Spinal cord (tissue), 10 donors: ENCODE measurements around the gene LRP5. TPM values are rescaled to one million over a fixed set of nuclear protein-coding genes. Genes with fewer than 3 reads are reported as not detected.

ENCODE experiments used
- DNase-seq, 6 donors: peaks; one replicate each; pipeline versions ENCODE4 v3.0.0 to v3.0.0-alpha.2; 2013 to 2015; ENCODE audit warnings: low spot score in 6 of 6, low read depth in 4 of 6
- H3K27ac ChIP-seq: one replicate; pipeline ENCODE4 v1.5.1; 2013; ENCODE audit warnings: low read depth, low read length, control low read depth
- H3K27me3 ChIP-seq: one replicate; pipeline ENCODE4 v1.6.1; 2013; ENCODE audit warnings: low read length; ENCODE audit not compliant: control insufficient read depth, insufficient read depth
- H3K36me3 ChIP-seq: one replicate; pipeline ENCODE4 v1.6.1; 2013; ENCODE audit warnings: low read length; ENCODE audit not compliant: control insufficient read depth, insufficient read depth
- H3K4me1 ChIP-seq: one replicate; pipeline ENCODE4 v1.6.1; 2013; ENCODE audit warnings: low read length; ENCODE audit not compliant: control insufficient read depth, insufficient read depth
- H3K4me3 ChIP-seq: one replicate; pipeline ENCODE4 v1.5.1; 2013; ENCODE audit warnings: low read depth, low read length, control low read depth
- H3K9me3 ChIP-seq: one replicate; pipeline ENCODE4 v1.6.1; 2013; ENCODE audit warnings: low read length; ENCODE audit not compliant: control insufficient read depth, insufficient read depth
- WGBS: methylation state at CpG from one replicate; pipeline ENCODE4 v1.1.5; 2013; ENCODE audit warnings: missing lambda C conversion rate; ENCODE audit not compliant: insufficient coverage; 5-methylcytosine and 5-hydroxymethylcytosine counted together
- polyA plus RNA-seq, 2 donors: library from polyadenylated mRNA; unstranded; fragments of 120-200 nt; gene quantifications; one replicate each; pipeline ENCODE4 v1.2.1, GENCODE V29; 2013; ENCODE audit not compliant: insufficient read length in 2 of 2
- total RNA-seq, 2 donors: library from RNA; depleted of rRNA in 1 of 2; stranded (reverse); fragments of 120-200 nt in 1 of 2; fragments of >200 nt in 1 of 2; gene quantifications; one replicate each; pipeline versions ENCODE4 v1.2.3 to v1.2.4, GENCODE V29; 2013 to 2014
- donor health status: healthy.

The LRP5 gene
- total and polyA plus RNA-seq, 4 donors: 12.8 to 32.4 (median 25.7) TPM

GRCh38 chr11:68317147-68317785 is 4.9 kb downstream of the LRP5 start:
- Histone ChIP-seq H3K4me1 (peaks cover 39% of the 10 kb centered on the region), H3K27ac (no peak overlapping the region), H3K9me3 (no peaks in the 10 kb centered on the region), H3K4me3 (no peak overlapping the region), H3K36me3 (peaks cover 6% of the 10 kb centered on the region), H3K27me3 (no peaks in the 10 kb centered on the region)
- DNase-seq: no peak
- WGBS: 77% methylated on average over 15 of the region's 15 CpGs

GRCh38 chr11:68321293-68322051 is 9.1 kb downstream of the LRP5 start:
- H3K4me3 ChIP-seq: no peak overlapping the region
- H3K27ac ChIP-seq: no peak overlapping the region
- H3K9me3 ChIP-seq: no peaks in the 10 kb centered on the region
- H3K36me3 ChIP-seq: peaks cover 22% of the 10 kb centered on the region
- 81% methylated on average over 11 of the region's 16 CpGs for WGBS
- DNase-seq: no peak
- H3K4me1 ChIP-seq: peaks cover 35% of the 10 kb centered on the region
- no peaks in the 10 kb centered on the region for H3K27me3 ChIP-seq

- 87% methylated on average over 7 of the region's 9 CpGs for WGBS
- no peak for DNase-seq
- Histone ChIP-seq H3K4me1 (peaks cover 35% of the 10 kb centered on the region), H3K27me3 (no peaks in the 10 kb centered on the region), H3K27ac (no peak overlapping the region), H3K4me3 (no peak overlapping the region), H3K9me3 (no peaks in the 10 kb centered on the region), H3K36me3 (peaks cover 25% of the 10 kb centered on the region)
Observed at GRCh38 chr11:68322052-68322430, 9.7 kb downstream of the LRP5 start.

- Histone ChIP-seq H3K36me3 (peaks cover 22% of the 10 kb centered on the region), H3K4me1 (peaks cover 49% of the 10 kb centered on the region), H3K27me3 (no peaks in the 10 kb centered on the region), H3K27ac (no peak overlapping the region), H3K9me3 (no peaks in the 10 kb centered on the region), H3K4me3 (no peak overlapping the region)
- DNase-seq: no peak
- 95% methylated on average over 6 of the region's 9 CpGs for WGBS
Observed at GRCh38 chr11:68324241-68324640, 11.8 kb downstream of the LRP5 start.

- no peaks in the 10 kb centered on the region for H3K27me3 ChIP-seq
- peaks cover 22% of the 10 kb centered on the region for H3K36me3 ChIP-seq
- no peak overlapping the region for H3K27ac ChIP-seq
- 95% methylated on average over 10 of the region's 10 CpGs for WGBS
- no peak overlapping the region for H3K4me3 ChIP-seq
- peaks cover 53% of the 10 kb centered on the region for H3K4me1 ChIP-seq
- DNase-seq: no peak
- H3K9me3 ChIP-seq: no peaks in the 10 kb centered on the region
Observed at GRCh38 chr11:68324695-68325094, 12.3 kb downstream of the LRP5 start.

GRCh38 chr11:68325183-68325906 is 13.0 kb downstream of the LRP5 start:
- WGBS: 59% methylated on average over 15 of the region's 18 CpGs
- Histone ChIP-seq H3K27ac (no peak overlapping the region), H3K36me3 (peaks cover 22% of the 10 kb centered on the region), H3K27me3 (no peaks in the 10 kb centered on the region), H3K4me3 (no peak overlapping the region), H3K4me1 (peaks cover 60% of the 10 kb centered on the region), H3K9me3 (no peaks in the 10 kb centered on the region)
- DNase-seq: no peak

GRCh38 chr11:68325907-68326220 is 13.5 kb downstream of the LRP5 start:
- Histone ChIP-seq H3K27me3 (no peaks in the 10 kb centered on the region), H3K27ac (peak overlapping the region; percentile 76), H3K9me3 (no peaks in the 10 kb centered on the region), H3K4me1 (peaks cover 65% of the 10 kb centered on the region), H3K36me3 (peaks cover 22% of the 10 kb centered on the region), H3K4me3 (no peak overlapping the region)
- WGBS: 47% methylated on average over 13 of the region's 13 CpGs
- DNase-seq: peak in 1 of 6 donors; percentile 32

GRCh38 chr11:68326334-68327215 is 14.2 kb downstream of the LRP5 start:
- H3K36me3 ChIP-seq: peaks cover 25% of the 10 kb centered on the region
- H3K4me1 ChIP-seq: peaks cover 71% of the 10 kb centered on the region
- DNase-seq: no peak
- peak overlapping the region; percentile 76 for H3K27ac ChIP-seq
- no peaks in the 10 kb centered on the region for H3K27me3 ChIP-seq
- H3K4me3 ChIP-seq: no peak overlapping the region
- 75% methylated on average over 19 of the region's 28 CpGs for WGBS
- no peaks in the 10 kb centered on the region for H3K9me3 ChIP-seq
